HL-60 (cell line): ENCODE measurements around the gene DIPK1A.

Source experiments
- CTCF ChIP-seq: IDR thresholded peaks from one replicate; pipeline ENCODE4 v1.5.1; 2011; ENCODE audit warnings: low read length, control low read depth, inconsistent platforms; ENCODE audit not compliant: insufficient read depth
- GABPA ChIP-seq: IDR thresholded peaks from 2 replicates; pipeline ENCODE4 v1.6.1; 2012; ENCODE audit warnings: low read depth
- POLR2AphosphoS5 ChIP-seq: IDR thresholded peaks from 2 replicates; pipeline ENCODE4 v1.6.1; 2012; ENCODE audit warnings: low read depth
- REST ChIP-seq: IDR thresholded peaks from 2 replicates; pipeline ENCODE4 v1.6.1; 2012; ENCODE audit warnings: low read depth; ENCODE audit not compliant: insufficient replicate concordance
- SPI1 ChIP-seq: IDR thresholded peaks from 2 replicates; pipeline ENCODE4 v1.6.1; 2012; ENCODE audit warnings: low read depth, mild to moderate bottlenecking, borderline replicate concordance

GRCh38 chr1:92922356-92923035 lies 38.8 kb downstream of the DIPK1A start:
- TF ChIP-seq CTCF = no peak
- no peak for TF ChIP-seq REST
- TF ChIP-seq POLR2AphosphoS5 = no peak
- TF ChIP-seq GABPA = no peak
- TF ChIP-seq SPI1 = no peak
